Cardiac septum (tissue), 1 donor: ENCODE results near the gene KAZN. TPM values are rescaled to one million over a fixed set of nuclear protein-coding genes. Genes with fewer than 3 reads are reported as not detected.
"Not testable (repeated sequence)": the region's sequence is repeated elsewhere in the genome, so short reads cannot be mapped to it uniquely, and the experiment has no call there.

Experiments used
- DNase-seq: peaks from one replicate; pipeline ENCODE4 v3.0.0-alpha.2; 2020; ENCODE audit warnings: low spot score
- intact Hi-C: fragments of 100-400 bp; cut with DNase I; formaldehyde crosslinking; loops from one replicate; pipeline ENCODE4 v1.14.0; 2022
- total RNA-seq: library from RNA; stranded (reverse); fragmentation: NEBNext Ultra II Directional; extraction: Animal tissue kit (Norgen Biotek cat#: 25700); gene quantifications from one replicate; pipeline ENCODE4 v1.2.1, GENCODE V29; 2021
- donor health status: DM: no; HTN: no; CAD: no.

The KAZN gene
- total RNA-seq, 1 donor from 2014 or later, result 3.1 TPM

DNA sequence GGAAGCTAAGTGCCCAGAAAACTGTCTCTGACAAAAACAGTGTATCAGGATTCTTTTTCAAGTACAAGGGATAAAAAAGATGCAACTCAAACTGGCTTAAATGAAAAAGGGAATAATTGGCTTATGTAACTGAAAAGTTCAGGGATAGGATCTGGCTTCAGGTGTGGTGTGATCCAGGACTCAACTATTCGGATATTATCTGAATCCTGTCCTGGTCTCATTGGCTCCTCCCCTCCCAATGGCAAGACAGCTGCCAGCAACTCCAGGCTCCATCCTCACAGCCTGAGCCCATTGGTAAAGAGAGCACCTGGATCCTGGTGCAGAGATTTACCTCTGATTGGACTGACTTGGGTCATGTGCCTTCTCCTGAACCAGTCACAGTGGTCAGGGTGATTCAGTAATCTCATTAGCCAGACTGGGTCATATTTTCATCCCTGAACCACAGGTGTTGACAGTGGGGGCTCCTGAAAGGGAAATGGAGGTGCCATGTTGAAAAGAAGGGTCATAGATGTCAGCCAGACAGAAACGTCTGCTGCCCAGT is 349.7 kb downstream of the KAZN start:
- intact Hi-C loops, result no loop called here
- no peak for DNase-seq

DNA sequence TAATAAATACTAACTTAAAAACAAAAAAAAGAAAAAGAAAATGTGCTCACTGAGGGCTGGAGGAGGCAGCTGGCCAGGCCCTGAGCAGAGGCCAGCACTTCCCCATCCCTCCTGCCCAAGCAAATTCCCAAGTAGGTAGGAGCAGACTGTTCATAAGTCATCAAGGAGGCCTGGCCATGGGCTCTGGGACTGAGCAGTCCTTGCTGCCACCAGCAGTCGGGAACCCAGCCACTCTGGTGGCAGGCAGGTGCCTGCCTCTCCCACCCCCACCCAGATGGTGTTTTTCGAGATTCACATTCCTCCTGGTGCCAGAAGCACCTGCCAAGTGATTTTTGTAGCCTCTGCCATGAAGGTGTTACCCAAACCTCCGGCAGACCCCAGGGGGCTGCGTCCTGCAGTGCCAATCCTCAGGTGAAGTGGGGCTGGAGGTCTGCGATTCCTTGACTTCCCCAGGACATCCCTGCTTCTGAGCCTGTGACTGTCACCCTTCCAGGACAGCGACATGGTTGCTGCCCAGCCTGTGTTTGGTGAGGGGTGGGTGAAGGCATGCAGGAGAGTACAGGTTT is 350.9 kb downstream of the KAZN start:
- intact Hi-C loops, result no loop called here
- no peak for DNase-seq

DNA sequence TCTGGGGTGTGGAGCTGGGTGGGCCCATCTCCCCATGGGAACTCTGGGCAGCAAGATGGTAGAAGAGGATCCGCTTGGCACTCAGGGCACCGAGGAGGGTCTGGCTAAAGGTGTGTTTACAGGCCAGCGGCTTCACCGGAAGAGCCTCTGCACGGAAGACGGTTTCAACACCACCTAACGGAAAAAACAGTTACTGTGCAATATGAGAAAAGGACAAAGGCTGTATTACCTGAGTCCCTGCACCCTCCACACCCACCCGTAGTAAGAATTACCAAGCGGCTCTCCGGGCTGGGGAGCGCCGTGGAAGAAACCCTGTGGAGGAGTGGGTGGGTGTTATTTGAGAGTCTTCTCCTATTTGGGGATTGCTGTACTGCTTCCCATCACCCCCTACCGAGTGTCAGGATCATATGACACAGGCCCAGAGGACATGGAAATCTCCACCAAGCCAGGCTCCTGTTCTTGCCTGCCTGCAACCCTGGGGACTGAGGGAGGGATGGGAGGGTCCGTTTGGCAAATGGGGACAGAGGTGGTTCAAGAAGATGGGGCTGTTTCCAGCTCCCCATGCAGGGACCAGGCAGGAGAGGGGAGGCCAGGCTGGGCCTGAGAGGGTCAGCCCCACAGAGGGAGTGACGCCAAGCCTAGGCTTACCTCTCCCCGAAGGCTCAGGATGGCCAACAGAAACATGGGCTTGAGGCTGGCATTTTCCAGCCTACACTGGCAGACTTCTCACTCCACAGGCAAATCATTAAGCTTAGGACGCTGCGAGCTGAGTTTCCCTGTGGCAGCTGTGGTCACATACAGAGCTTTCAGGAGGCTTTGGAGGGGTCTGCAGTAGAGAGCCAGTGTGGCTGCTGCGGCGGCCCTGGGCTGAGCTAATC is 351.6 kb downstream of the KAZN start:
- DNase-seq, result no peak

DNA sequence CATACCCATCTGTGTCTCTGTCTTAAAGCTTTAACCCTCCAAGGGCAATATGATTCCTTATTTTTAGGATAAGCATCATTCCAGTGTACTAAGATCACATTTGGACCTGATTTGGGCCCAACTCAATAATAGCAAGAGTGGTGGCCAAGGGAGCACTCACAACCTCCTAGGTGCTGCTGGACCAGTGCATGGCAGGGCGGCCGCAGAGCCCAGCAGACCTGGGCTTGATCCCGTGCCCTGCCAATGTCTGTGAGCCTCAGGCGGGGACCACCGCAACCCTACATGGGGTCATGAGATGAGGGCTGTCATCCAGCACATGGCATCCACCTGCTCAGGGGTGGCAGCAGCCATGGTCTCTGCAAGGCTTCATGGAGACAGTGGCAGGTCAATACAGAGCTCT is 353.3 kb downstream of the KAZN start:
- intact Hi-C loops, result no loop called here
- DNase-seq, result no peak

More for the DNA sequence above, 351.6 kb downstream of the KAZN start:
- intact Hi-C loops, result no loop called here

DNA sequence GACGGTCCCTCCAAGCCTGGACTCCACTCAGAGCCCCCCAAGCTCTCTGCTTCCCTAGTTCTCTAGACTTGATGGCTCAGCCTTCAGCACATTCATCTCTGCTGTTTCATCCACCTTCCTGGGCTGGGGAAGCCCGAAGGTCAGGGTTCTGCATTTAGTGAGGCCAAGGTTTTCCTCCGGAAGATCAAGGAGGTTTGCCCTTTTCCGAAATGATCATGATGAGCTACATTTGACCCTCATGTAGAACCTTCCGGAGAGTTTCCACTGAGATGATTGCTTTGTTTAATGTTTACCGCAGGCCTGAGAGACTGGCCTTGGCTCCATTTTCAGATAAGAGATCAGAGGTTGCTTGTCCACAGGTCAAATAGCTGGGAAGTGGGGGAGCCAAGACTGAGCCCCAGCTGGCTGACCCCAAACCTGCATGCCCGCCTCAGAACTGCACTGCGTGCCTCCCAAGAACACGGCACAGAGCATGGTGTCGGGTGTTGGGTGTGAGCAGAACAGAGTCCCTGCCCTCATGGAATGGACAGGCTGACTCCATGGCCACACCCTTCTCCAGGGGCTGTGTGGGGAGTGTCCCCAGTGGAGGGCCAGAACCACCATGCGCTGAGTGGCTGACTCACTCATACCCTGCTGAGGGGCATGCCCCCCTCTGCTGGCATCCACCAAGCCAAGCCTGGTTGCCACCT is 354.3 kb downstream of the KAZN start:
- intact Hi-C loops, result no loop called here
- DNase-seq, result no peak

DNA sequence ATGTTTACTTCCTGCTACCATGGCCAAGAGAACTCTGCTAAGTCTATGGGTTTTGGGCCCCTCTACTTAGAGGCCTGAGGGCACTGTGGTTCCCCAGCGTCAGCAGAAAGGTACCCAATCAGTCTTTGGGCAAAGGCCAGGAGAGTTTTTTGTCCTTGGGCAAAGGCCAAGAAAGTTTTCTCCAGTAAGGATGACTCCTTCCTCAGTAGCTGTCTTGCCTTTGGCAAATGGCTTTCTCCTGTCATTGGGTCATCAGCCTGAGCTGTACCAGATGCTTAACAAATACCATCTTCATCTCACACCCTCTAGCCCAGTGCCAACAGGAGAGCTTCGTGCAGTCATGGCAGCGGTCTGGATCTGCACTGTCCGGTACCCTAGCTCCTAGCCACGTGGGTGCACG is 355.7 kb downstream of the KAZN start:
- DNase-seq, result no peak

DNA sequence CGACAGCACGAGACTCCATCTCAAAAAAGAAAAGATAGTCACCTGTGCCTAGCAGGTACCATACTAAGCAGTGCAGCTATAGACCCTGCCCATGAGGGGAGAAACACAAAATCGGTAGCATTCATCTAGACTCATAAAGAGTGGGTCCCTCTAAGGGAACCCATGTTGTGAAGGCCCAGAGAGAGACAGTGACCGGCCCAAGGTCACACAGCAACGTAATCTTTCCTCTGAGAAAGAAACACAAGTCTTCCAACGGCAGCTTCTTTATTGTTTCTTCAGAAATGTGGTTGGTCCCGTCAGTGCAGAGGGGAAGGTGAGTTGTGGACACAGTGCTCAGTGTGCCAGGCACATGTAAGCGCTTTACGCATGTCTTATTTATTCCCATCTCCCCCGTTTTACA is 356.4 kb downstream of the KAZN start:
- intact Hi-C loops, result no loop called here
- DNase-seq, result no peak

More for the DNA sequence above, 355.7 kb downstream of the KAZN start:
- intact Hi-C loops, result no loop called here

DNA sequence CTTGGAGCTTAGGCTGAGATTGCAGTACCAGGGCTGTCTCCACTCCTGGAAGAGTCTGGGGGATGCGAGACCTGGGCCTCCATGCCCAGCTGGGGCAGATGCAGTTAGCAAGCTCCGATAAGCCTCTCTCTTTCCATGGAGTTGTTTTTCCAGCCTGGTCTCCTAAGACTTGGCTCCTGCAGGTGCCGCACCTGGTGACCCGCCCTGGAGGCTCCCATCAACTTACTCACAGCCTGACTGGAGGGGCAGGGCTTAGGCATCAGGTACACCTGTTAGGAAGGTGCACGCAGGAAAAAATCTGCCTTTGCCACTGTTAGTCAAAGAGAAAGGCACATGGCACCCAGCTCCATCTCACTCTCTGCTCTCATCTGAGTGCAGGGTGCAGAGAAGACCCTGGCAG is 356.9 kb downstream of the KAZN start:
- DNase-seq, result no peak
- intact Hi-C loops, result no loop called here

DNA sequence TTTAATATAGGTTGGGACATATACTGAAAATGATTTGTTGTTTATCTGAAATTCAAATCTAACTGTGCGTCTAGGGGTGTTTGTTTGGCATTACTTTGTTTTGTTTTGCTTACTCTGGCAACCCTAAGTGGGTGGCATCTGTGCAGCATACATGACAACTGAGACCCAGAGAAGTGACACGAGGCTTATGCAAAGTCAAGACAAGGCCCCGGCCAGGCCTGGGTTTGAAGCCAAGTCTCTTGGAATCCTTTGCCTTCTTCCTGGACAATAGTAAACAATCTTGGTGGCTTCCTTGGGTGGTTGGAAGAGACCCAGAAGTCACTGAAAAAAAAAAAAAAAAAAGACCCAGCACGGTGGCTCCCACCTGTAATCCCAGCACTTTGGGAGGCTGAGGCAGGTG is 357.5 kb downstream of the KAZN start:
- intact Hi-C loops, result no loop called here
- DNase-seq, result no peak

DNA sequence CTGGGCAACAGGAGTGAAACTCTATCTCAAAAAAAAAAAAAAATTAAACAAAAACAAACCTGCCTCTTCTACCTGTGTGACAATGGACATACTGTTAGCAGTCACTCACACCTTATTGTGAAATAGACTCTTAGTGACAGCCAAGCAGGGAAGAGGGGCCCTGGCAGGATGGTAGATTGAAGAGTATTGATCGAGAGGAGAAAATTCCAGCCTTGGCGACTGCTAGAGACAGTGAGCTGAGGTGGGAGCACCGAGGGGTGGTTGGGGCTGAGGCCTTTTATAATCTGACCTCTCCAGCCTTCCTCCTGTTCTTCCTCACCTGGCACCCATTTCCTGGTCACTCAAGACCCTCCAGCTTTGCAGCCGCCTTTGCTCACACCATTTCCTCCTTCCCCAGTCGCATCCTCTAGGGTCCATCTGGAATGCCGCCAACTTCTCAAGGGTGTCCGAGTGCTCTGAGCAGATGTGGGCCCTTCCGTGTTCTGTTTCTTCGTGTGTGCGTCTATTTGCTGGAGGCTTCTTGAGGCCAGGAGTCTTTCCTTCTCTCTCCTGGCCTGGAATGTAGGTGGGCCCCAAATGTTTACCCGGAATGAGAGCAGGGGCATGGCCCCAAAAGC is 358.2 kb downstream of the KAZN start:
- intact Hi-C loops, result no loop called here
- no peak for DNase-seq

DNA sequence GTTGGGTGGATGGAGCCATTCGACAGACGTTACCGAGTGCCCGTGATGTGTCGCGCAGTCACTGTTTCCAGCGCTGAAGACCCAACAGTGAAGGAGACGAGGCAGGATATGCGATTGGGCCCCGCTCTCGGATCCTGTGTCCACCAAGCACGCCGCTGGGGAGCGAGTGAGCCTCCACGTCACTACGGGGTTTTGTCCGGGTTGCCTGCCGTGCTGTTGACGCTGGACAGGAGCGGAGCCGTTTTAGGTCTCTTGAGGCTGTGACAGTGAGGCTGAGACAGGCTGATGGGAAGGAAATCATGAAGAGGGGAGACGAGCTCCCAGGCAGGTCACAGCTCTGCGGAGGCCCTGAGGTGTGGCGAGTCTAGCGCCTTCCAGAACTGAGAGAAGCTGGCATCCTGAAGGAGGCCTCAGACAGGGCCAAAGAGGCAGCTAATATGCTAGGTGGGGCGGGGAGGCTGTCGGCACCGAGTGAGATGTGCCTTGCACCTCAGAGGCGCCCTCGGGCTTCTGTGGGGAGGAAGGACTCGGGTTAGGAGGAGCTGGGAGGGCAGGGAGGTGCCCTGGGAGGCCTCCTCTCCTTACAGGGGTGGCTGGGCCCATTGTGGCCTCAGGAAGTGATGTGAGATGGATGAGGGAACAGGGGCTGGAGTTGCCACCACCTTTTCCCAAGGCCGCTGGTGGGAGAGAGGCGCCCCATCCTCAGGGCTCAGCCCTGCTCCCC is 359.1 kb downstream of the KAZN start:
- intact Hi-C loops, result no loop called here
- no peak for DNase-seq

DNA sequence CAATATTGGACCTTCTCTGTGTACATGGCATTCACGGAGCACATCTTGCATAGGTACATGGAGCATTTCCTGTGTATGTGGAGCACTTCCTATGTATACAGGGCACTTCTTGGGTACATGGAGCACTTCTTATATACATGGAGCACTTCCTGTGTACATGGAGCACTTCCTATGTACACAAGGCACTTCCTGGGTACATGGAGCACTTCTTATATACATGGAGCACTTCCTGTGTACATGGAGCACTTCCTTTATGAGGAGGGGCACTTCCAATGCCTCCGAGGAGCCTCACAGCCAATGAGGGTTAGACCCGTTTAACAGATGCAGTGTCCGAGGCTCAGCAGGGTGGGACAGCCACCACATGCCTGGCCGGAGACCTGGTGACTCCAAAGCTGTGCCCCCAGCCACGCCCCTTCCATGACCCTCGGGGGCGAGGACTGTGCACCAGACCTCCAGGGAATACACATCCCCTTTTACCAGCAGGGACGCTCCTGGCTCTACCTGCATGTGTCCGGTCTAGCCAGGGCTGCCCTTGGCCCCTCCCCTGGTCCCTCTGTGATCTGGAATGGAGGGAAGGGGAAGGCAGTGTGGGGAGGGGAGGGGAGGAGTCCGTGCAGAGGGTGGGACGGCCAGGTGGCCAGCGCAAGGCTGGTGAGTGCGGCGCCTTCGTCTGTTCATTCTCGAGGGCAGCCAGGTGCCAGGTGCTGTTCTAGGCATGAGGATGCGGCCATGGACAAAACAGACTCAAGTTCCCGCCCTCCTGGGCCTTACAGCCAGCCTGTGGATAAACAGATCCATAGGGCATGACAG is 360.0 kb downstream of the KAZN start:
- intact Hi-C loops, result no loop called here
- no peak for DNase-seq

DNA sequence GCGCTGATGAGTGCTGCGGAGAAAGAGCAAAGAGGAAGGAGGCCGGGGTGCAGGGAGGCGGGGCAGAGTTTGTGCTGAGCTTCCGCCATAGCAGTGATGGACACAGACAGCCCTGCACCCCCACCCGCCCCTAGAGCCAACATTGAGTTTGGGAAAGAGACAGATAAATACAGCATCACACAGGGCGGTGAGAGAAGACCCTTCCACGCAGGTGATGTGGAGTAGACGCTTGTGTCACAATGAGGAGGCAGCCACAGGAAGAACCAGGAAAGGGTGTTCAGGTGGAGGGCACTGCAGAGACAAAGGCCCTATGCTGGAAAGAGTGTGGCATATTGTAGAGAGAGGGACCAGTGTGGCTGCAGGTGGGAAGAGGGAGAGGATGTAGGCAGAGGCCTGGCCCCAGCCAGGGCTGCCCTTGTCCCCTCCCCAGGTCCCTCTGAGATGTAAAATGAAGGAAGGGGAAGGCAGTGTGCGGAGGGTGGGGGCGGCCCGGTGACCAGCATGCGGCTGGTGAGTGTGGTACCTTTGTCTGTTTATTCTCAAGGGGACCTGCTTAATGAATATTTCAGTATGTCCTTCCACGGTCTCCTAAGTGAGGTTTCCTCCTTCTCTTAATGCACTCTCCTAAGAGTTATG is 360.7 kb downstream of the KAZN start:
- no peak for DNase-seq
- intact Hi-C loops, result no loop called here

DNA sequence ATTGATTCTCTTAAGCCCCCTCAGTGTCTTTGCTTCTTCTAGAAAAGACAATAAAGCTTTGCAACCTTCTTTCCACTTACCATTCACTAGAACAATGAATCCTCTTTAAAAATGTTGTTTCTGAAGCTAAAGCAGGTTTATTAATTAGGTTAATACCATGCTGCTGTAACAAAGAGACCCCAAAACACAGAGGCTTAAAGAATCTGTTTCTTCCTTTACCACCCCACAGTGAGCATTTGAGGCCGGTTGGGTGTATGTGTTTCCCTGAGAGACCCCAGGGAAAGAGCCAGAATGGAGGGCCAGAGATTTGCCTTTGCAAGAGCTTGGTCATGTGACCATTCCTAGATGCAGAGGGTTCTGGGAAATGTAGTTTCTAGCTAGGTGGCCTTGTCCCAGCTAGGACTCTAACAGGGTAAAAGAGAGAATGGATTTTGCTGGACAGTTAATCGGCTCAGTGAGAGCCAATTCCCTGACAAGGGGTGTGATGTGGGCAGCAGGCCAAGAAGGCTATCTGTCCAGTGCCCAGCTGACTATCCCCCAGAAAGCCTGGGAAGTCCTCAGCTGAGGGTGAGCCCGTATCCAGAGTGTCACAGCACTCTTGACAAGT is 363.3 kb downstream of the KAZN start:
- no peak for DNase-seq
- intact Hi-C loops, result no loop called here

DNA sequence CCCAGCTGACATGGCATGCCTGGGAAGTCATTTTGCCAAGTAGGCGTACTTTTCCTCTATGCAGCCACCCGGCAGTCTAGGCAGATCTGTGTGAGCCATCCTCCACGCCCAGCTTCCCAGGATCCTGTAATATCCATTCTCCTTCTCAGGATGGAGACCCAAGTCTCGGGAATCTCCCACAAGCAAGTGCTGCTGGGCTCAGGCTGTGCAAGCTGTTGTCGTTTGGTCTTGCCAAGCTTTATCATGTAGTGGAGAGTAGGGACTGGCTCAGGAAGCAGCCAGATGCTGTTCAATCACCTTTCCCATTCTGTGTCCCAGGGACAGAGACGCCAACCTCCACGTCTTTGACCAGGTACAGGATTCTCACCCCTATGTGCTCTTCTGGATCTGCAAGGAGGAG is 363.9 kb downstream of the KAZN start:
- intact Hi-C loops, result no loop called here

DNA sequence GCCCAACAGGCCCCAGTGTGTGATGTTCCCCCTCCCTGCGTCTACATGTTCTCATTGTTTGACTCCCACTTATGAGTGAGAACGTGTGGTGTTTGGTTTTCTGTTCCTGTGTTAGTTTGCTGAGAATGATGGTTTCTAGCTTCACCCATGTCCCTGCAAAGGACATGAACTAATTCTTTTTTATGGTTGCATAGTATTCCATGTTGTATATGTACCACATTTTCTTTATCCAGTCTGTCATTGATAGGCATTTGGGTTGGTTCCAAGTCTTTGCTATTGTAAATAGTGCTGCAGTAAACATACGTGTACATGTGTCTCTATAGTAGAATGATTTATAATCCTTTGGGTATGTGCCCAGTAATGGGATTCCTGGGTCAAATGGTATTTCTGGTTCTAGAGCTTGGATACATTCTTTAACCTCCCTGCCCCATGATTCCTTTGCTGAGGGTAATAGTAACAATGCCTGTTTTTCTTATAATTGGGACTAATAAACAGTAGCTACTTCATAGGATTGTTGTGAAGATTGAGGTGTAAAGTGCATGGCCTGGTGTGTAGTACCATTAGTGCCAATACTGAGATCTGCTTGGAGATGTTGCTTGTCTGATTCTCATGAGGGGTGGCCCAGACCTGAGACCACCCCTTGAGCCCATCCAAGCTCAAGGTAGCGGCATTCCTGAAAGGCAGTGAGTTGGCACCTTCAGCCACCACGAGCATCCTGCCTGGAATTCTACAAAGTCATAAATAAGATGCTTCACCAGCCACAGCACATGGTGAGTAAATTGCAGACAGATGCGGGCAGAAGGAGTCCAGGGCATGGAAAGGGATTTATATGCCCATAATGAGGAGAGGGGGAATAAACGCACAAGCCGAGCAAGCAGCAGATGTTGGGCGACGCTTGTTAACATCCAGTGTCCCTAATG is 365.6 kb downstream of the KAZN start:
- intact Hi-C loops, DNase-seq: not testable (repeated sequence)

More for the DNA sequence above, 363.9 kb downstream of the KAZN start:
- no peak for DNase-seq

DNA sequence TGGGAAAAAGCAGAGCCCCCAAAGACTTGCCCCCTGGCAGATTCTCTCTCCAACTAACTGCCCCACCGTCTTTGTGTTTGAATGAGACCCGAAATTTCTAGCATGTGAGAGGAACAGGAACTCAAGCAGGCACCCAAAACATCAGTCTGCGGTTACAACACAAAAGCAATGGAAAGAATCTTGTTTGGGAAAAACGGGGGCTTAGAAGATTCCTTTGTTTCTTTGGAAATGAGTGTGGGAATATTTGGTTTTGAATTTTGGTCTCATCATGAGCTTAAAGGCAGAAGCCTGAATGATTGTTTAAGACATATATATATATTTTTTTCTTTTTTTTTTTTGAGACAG is 366.2 kb downstream of the KAZN start:
- intact Hi-C loops, result no loop called here

More for the DNA sequence above, 366.2 kb downstream of the KAZN start:
- DNase-seq, result no peak
